Hematopoietic multipotent progenitor cell treated with erythropoietin and hydrocortisone succinate and interleukin-3 and kit ligand, for 17 days (in vitro differentiated cells): ENCODE data around the gene TNS3.

Experiments
- DNase-seq: peaks from one replicate; pipeline ENCODE4 v3.0.0-alpha.2; 2015; ENCODE audit warnings: low spot score

TNS3 gene

GRCh38 chr7:47226696-47227095, 355.2 kb downstream of the TNS3 start:
- DNase-seq: no peak

- no peak for DNase-seq
These were observed 356.4 kb downstream of the TNS3 start for GRCh38 chr7:47225387-47226131.
